ENCODE measurements around the gene RHOJ. TPM values are rescaled to one million over a fixed set of nuclear protein-coding genes. Genes with fewer than 3 reads are reported as not detected.
"Not testable (repeated sequence)": the region's sequence is repeated elsewhere in the genome, so short reads cannot be mapped to it uniquely, and the experiment has no call there.

The RHOJ gene
- total RNA-seq, 1 experiment from 2014 or later: not detected

DNA sequence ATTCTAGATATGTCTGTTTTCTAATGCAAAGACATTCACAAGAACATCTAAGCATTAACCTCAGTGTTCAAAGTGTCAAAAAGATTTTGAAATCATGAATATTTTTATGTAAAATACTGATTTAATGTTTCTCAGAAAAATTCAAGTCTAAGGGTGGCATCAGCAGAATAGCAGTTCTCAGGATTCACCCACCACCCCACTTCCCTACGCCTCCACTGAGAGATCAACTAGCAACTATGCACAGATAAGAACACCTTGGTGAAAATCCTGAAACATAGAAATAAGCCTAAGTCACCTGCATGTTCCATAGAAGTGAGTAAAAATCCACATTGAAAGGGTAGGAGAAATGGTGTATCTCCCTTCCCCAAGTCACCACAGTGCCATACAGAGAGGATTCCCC, 40.9 kb upstream of the RHOJ start:
- Mint-ChIP-seq H3K27ac (ENCODE audit: unreplicated experiment) (no peak overlapping the region), H3K4me3 (ENCODE audit: unreplicated experiment) (no peak overlapping the region), H3K27me3 (ENCODE audit: insufficient read depth, unreplicated experiment) (no peaks in the 10 kb centered on the region), H3K9me3 (ENCODE audit: unreplicated experiment) (no peaks in the 10 kb centered on the region), H3K4me1 (ENCODE audit: low read depth, unreplicated experiment) (no peaks in the 10 kb centered on the region), H3K36me3 (ENCODE audit: insufficient read depth, unreplicated experiment) (no peaks in the 10 kb centered on the region)
- Histone ChIP-seq H3K9me3 (0 out of 2 replicates have a peak, but pooled peaks cover 5% of the 10 kb centered on the region), H3K27me3 (replicated peaks; ENCODE audit: control insufficient read depth, insufficient read depth, low read length) (no peaks in the 10 kb centered on the region), H3K4me3 (ENCODE audit: low read depth, low read length) (no peak overlapping the region), H3K36me3 (ENCODE audit: control insufficient read depth, insufficient read depth, low read length) (no peaks in the 10 kb centered on the region), H3K4me1 (no peaks in the 10 kb centered on the region)
- ChIA-PET POLR2A (no interaction called here), CTCF (no interaction called here)
- TF ChIP-seq, protein P1, sequence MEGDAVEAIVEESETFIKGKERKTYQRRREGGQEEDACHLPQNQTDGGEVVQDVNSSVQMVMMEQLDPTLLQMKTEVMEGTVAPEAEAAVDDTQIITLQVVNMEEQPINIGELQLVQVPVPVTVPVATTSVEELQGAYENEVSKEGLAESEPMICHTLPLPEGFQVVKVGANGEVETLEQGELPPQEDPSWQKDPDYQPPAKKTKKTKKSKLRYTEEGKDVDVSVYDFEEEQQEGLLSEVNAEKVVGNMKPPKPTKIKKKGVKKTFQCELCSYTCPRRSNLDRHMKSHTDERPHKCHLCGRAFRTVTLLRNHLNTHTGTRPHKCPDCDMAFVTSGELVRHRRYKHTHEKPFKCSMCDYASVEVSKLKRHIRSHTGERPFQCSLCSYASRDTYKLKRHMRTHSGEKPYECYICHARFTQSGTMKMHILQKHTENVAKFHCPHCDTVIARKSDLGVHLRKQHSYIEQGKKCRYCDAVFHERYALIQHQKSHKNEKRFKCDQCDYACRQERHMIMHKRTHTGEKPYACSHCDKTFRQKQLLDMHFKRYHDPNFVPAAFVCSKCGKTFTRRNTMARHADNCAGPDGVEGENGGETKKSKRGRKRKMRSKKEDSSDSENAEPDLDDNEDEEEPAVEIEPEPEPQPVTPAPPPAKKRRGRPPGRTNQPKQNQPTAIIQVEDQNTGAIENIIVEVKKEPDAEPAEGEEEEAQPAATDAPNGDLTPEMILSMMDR (IDR thresholded peaks at IDR 0.05; ENCODE audit: insufficient read depth in 1 of 2, low read depth in 1 of 2, low read length in 1 of 2, severe bottlenecking in 1 of 2, unreplicated experiment in 1 of 2): no peak
- DNase-seq: no peak
- intact Hi-C loops (cut with micrococcal nuclease; ENCODE audit: unreplicated experiment): no loop called here
- BruUV-seq (replicated peaks): no TSS peak

DNA sequence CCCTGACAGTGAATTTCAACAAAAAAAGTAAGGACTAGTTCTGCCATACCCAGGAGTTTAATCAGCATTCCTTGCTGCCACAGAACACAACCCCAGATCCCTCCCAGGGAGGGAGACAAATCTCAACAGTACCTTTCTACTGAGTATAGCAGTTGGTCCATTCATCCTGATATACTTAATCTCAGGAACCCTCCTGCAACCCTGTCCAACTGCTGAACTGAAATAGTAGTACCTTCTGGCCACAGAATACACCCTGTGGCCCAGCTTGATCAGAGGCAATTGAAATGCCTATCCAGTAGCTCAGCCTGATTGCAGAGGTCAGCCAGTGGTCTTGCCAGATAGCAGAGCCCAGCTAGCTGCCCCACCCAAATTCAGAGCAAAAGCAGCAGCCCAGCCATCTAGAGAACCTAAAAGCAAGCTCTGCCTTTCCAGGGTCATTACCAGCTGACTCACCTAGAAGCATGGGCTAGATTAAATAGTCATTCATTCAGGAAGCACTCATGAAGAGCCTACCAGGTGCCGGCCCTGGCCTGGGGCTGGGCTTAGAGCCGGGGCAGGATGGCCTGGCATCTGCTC, 40.0 kb upstream of the RHOJ start:
- H3K9me3 Mint-ChIP-seq (ENCODE audit: unreplicated experiment): no peaks in the 10 kb centered on the region
- intact Hi-C loops (cut with micrococcal nuclease; ENCODE audit: unreplicated experiment): no loop called here
- H3K27me3 ChIP-seq (replicated peaks; ENCODE audit: control insufficient read depth, insufficient read depth, low read length): no peaks in the 10 kb centered on the region
- H3K27me3 Mint-ChIP-seq (ENCODE audit: insufficient read depth, unreplicated experiment): no peaks in the 10 kb centered on the region
- BruUV-seq (replicated peaks): no TSS peak
- TF ChIP-seq, protein P1 (IDR thresholded peaks at IDR 0.05; ENCODE audit: insufficient read depth in 1 of 2, low read depth in 1 of 2, low read length in 1 of 2, severe bottlenecking in 1 of 2, unreplicated experiment in 1 of 2): no peak
- no peaks in the 10 kb centered on the region for H3K36me3 ChIP-seq (ENCODE audit: control insufficient read depth, insufficient read depth, low read length)
- H3K36me3 Mint-ChIP-seq (ENCODE audit: insufficient read depth, unreplicated experiment): no peaks in the 10 kb centered on the region
- DNase-seq: no peak
- no peak overlapping the region for H3K27ac Mint-ChIP-seq (ENCODE audit: unreplicated experiment)
- H3K9me3 ChIP-seq: 0 out of 2 replicates have a peak, but pooled peaks cover 5% of the 10 kb centered on the region
- no peak overlapping the region for H3K4me3 ChIP-seq (ENCODE audit: low read depth, low read length)
- H3K4me1 Mint-ChIP-seq (ENCODE audit: low read depth, unreplicated experiment): no peaks in the 10 kb centered on the region
- POLR2A ChIA-PET: no interaction called here
- CTCF ChIA-PET: no interaction called here
- no peaks in the 10 kb centered on the region for H3K4me1 ChIP-seq
- H3K4me3 Mint-ChIP-seq (ENCODE audit: unreplicated experiment): no peak overlapping the region

DNA sequence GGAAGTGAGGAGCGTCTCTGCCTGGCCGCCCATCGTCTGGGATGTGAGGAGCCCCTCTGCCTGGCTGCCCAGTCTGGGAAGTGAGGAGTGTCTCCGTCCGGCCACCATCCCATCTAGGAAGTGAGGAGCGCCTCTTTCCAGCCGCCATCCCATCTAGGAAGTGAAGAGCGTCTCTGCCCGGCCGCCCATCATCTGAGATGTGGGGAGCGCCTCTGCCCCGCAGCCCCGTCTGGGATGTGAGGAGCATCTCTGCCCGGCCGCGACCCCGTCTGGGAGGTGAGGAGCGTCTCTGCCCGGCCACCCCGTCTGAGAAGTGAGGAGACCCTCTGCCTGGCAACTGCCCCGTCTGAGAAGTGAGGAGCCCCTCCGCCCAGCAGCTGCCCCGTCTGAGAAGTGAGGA, 39.0 kb upstream of the RHOJ start:
- H3K4me3 ChIP-seq (ENCODE audit: low read depth, low read length); H3K4me1 ChIP-seq; H3K27me3 Mint-ChIP-seq (ENCODE audit: insufficient read depth, unreplicated experiment); H3K36me3 Mint-ChIP-seq (ENCODE audit: insufficient read depth, unreplicated experiment); H3K4me3 Mint-ChIP-seq (ENCODE audit: unreplicated experiment); DNase-seq; BruUV-seq (replicated peaks); H3K9me3 Mint-ChIP-seq (ENCODE audit: unreplicated experiment); POLR2A ChIA-PET; CTCF ChIA-PET; H3K27ac Mint-ChIP-seq (ENCODE audit: unreplicated experiment); H3K9me3 ChIP-seq; H3K36me3 ChIP-seq (ENCODE audit: control insufficient read depth, insufficient read depth, low read length); intact Hi-C loops (cut with micrococcal nuclease; ENCODE audit: unreplicated experiment); H3K4me1 Mint-ChIP-seq (ENCODE audit: low read depth, unreplicated experiment); H3K27me3 ChIP-seq (replicated peaks; ENCODE audit: control insufficient read depth, insufficient read depth, low read length): not testable (repeated sequence)

DNA sequence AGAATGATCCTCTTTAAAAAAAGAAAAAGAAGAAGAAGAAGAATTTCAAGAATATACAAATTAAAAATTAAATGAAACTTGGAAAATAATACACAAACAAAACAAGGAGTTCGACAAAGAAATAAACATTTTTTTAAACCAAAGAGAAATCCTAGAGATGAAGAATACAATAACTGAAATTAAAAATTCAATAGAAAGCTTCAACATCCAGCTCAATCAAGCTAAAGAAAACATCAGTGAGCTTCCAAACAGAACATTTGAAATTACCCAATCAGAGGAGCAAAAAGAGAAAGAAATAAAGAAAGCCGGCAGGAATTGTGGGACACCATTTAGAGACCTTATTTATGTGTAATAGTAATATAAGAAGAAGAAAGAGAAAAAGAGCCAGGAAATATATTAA, 37.2 kb upstream of the RHOJ start:
- TF ChIP-seq, protein P1 (IDR thresholded peaks at IDR 0.05; ENCODE audit: insufficient read depth in 1 of 2, low read depth in 1 of 2, low read length in 1 of 2, severe bottlenecking in 1 of 2, unreplicated experiment in 1 of 2): no peak
- Mint-ChIP-seq H3K4me1 (ENCODE audit: low read depth, unreplicated experiment) (no peaks in the 10 kb centered on the region), H3K36me3 (ENCODE audit: insufficient read depth, unreplicated experiment) (no peaks in the 10 kb centered on the region), H3K4me3 (ENCODE audit: unreplicated experiment) (no peak overlapping the region), H3K27me3 (ENCODE audit: insufficient read depth, unreplicated experiment) (no peaks in the 10 kb centered on the region), H3K27ac (ENCODE audit: unreplicated experiment) (no peak overlapping the region), H3K9me3 (ENCODE audit: unreplicated experiment) (no peaks in the 10 kb centered on the region)
- Histone ChIP-seq H3K36me3 (ENCODE audit: control insufficient read depth, insufficient read depth, low read length) (no peaks in the 10 kb centered on the region), H3K9me3 (0 out of 2 replicates have a peak, but pooled peaks cover 5% of the 10 kb centered on the region), H3K4me1 (no peaks in the 10 kb centered on the region), H3K27me3 (replicated peaks; ENCODE audit: control insufficient read depth, insufficient read depth, low read length) (no peaks in the 10 kb centered on the region), H3K4me3 (ENCODE audit: low read depth, low read length) (no peak overlapping the region)
- CTCF ChIA-PET: no interaction called here
- POLR2A ChIA-PET: no interaction called here
- no peak for DNase-seq
- no TSS peak for BruUV-seq (replicated peaks)
- intact Hi-C loops (cut with micrococcal nuclease; ENCODE audit: unreplicated experiment): no loop called here

Measured in Caco-2 (cell line).